ENCODE data around the gene DGCR6L.
"Not testable (repeated sequence)": the region's sequence is repeated elsewhere in the genome, so short reads cannot be mapped to it uniquely, and the experiment has no call there.

The DGCR6L gene

DNA sequence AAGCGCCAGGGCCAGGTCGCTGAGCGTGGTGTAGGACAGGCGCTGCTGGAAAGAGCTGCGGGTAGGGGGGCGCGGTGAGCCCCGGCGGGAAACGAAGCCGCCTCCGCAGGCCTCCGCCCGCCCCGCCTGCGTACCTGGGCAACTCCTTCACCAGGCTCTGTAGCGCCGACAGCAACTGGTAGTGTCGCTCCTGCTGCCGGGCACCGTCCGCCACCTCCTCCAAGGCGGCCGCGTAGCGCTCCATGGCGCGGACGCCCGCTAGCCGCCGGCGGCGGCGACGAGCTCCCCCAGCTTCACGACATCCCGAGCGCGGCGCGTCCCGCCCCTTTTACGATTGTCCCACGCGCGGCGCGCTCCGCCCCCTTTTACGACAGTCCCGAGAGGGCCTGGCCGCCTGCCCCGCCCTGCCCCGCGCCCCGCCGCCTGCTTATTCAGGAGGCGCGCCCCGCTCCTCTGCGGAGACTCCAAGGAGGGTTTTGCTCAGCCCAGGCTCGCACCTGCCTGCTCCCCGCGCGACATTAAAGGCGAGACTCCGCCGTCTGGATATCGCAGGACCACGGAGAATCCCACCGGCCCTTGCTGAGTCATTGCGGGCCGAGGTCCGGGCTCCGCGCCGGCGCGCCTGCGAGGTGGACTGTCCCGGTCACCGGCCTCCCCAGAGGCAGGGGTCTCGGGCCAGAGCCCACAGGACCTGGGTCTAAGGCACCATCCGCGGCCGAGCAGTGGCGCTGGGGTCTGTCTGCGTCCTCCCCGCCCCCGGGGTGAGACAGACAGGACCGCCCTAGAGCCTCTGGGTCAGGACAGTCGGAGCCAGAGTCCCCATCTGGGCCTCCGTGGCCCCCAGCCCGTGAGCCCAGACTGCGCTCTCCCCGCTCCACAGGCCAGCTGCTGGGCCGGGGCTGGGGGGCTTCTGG, at the start of gene DGCR6L:
DGCR6L (minus strand) TSS at position 316 of the 914 bp plus-strand sequence; CDS start at position 244, 72 bp downstream.
- no peak for DNase-seq

DNA sequence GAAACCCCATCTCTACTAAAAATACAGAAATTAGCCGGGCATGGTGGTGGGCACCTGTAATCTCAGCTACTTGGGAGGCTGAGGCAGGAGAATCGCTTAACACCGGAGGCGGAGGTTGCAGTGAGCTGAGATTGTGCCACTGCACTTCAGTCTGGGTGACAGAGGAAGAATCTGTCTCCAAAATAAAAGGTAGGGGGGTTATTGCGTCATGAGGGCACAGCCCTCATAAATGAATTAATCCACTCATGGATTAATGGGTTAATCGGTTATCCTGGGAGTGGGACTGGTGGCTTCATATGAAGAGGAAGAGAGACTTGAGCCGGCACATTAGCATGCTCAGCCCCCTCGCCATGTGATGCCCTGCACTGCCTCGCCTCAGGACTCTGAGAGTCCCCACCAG, 49.0 kb upstream of the DGCR6L start:
- DNase-seq: not testable (repeated sequence)

DNA sequence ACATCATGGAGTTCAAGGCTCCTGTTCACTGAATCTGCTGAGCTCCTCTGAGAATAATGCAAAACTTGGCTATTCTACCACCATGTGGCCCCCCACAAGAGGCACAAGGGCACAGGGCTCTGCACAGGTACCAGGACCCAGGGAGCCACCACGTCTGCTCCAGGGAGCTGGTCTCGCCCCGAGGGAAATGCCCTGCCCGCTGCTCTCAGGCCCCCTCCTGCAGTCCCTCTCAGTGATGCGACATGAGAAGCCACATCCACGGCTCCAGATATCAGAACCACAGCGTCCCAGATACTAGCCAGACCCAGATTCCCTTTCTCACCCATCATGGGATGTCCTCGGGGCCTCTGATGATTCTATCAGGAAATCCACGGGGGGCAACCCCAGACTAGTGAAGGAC, 47.0 kb upstream of the DGCR6L start:
- DNase-seq: not testable (repeated sequence)

GRCh38 chr22:20364335-20365260, 44.7 kb upstream of the DGCR6L start:
- not testable (repeated sequence) for DNase-seq

DNA sequence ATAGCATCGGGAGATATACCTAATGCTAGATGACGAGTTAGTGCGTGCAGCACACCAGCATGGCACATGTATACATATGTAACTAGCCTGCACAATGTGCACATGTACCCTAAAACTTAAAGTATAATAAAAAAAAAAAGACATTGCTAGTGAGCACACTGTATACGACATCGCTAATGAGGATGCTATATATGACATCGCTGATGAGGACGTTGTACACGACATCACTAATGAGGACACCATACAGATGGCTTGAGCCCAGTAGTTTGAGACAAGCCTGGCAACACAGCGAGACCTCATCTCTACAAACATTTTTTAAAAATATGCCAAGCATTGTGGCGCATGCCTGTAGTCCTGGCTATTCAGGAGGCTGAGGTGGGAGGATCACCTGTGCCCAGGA, 42.5 kb upstream of the DGCR6L start:
- not testable (repeated sequence) for DNase-seq

DNA sequence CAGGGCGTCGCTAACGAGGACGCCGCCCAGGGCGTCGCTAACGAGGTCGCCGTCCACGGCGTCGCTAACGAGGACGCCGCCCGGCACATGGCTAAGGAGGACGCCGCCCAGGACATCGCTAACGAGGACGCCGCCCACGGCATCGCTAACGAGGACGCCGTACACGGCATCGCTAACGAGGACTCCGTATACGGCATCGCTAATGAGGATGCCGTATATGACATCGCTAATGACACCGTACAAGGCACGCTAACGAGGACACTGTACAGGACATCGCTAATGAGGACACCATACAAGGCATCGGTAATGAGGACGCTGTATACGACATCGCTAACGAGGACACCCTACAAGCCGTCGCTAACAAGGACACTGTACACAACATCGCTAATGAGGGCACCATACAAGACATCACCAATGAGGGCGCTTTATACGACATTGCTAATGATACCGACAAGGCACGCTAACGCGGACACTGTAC, 41.9 kb upstream of the DGCR6L start:
- DNase-seq: not testable (repeated sequence)

GRCh38 chr22:20360866-20361751, 41.2 kb upstream of the DGCR6L start:
- not testable (repeated sequence) for DNase-seq

DNA sequence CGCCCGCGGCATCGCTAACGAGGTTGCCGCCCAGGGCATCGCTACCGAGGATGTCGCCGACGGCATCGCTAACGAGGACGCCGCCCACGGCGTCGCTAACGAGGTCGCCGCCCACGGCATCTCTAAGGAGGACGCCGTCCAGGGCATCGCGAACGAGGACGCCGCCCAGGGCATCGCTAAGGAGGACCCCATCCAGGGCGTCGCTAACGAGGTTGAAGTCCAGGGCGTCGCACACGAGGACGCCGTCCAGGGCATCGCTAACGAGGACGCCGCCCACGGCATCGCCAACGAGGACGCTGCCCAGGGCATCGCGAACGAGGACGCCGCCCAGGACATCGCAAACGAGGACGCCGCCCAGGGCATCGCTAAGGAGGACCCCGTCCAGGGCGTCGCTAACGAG, 40.4 kb upstream of the DGCR6L start:
- DNase-seq: not testable (repeated sequence)

DNA sequence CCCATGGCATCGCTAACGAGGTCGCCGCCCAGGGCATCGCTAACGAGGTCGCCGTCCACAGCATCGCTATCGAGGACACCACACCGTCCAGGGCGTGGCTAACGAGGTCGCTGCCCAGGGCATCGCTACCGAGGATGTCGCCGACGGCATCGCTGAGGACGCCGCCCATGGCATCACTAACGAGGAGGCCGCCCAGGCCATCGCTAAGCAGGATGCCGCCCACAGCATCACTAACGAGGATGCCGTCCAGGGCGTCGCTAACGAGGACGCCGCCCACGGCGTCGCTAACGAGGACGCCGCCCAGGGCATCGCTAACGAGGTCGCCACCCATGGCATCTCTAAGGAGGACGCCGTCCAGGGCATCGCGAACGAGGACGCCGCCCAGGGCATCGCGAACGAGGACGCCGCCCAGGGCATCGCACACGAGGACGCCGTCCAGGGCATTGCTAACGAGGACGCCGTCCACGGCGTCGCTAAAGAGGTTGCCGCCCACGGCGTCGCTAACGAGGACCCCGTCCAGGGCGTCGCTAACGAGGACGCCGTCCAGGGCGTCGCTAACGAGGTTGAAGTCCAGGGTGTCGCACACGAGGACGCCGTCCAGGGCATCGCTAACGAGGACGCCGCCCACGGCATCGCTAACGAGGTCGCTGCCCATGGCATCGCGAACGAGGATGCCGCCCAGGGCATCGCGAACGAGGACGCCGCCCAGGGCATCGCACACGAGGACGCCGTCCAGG, 38.8 kb upstream of the DGCR6L start:
- not testable (repeated sequence) for DNase-seq

- DNase-seq: not testable (repeated sequence)
Measured at GRCh38 chr22:20357967-20358366, 38.1 kb upstream of the DGCR6L start.

DNA sequence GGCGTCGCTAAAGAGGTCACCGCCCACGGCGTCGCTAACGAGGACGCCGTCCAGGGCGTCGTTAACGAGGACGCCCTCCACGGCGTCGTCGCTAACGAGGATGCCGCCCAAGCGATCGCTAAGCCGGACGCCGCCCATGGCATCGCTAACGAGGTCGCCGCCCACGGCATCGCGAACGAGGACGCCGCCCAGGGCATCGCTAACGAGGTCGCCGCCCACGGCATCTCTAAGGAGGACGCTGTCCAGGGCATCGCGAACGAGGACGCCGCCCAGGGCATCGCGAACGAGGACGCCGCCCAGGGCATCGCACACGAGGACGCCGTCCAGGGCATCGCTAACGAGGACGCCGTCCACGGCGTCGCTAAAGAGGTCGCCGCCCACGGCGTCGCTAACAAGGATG, 37.0 kb upstream of the DGCR6L start:
- DNase-seq: not testable (repeated sequence)

- not testable (repeated sequence) for DNase-seq
Measured at GRCh38 chr22:20355939-20356636, 36.2 kb upstream of the DGCR6L start.

GRCh38 chr22:20354238-20354975, 34.5 kb upstream of the DGCR6L start:
- no peak for DNase-seq

- not testable (repeated sequence) for DNase-seq
Measured at GRCh38 chr22:20352536-20352935, 32.7 kb upstream of the DGCR6L start.

DNA sequence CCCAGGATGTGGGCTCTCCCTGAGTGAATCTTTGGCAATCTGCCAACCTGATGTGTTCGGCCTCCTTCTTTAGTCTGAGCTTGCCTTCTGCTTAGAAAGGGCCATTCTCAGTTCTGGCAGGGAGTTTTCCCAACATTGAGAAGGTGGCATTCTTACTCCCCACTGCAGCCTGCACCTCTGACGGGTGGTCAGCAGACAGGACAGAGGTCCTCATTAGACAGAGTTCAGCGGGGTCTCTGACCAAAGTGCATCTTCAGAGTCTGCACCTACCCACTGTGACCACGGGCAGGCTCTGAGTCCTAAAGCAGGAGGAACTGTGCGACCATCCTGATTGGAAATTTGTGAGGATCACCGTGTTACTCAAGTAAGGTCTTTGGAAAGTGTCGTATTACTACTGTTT, 26.7 kb upstream of the DGCR6L start:
- not testable (repeated sequence) for DNase-seq

- not testable (repeated sequence) for DNase-seq
Measured at GRCh38 chr22:20338291-20338690, 18.4 kb upstream of the DGCR6L start.

DNA sequence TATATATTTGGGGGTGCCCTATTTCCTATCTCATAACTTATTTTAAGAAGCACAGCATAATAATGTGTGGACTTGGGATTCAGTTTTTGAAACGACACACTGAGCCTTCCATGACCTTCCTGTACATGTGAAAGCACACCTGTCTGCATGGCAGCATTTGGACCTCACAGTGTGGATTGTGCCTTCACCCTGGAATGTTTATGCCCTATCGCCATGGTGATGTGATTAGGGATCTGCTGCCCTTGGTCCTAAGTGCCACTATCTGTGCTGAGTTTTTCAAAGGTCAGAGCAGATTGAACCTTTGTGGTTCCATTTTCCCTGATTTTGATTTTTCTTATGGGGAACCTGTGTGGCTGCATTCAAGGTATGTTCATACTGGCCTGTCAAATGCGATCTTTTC, 17.9 kb upstream of the DGCR6L start:
- DNase-seq: not testable (repeated sequence)

GRCh38 chr22:20336561-20336960, 16.7 kb upstream of the DGCR6L start:
- DNase-seq: not testable (repeated sequence)

DNA sequence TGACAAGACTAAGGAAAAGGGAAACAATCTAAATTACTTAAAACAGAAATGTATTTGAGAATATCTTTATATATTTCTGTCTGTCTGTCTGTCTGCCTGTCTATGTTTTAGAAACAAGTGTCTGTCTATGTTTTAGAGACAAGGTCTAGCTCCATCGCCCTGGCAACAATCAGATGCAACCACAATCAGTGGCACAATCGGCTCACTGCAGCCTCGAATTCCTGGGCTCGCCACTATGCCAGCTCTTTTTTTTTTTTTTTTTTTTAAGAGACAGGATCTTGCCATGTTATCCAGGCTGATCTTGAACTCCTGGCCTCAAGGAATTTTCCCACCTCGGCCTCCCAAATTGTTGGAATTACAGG, 8.7 kb upstream of the DGCR6L start:
- DNase-seq: not testable (repeated sequence)

DNA sequence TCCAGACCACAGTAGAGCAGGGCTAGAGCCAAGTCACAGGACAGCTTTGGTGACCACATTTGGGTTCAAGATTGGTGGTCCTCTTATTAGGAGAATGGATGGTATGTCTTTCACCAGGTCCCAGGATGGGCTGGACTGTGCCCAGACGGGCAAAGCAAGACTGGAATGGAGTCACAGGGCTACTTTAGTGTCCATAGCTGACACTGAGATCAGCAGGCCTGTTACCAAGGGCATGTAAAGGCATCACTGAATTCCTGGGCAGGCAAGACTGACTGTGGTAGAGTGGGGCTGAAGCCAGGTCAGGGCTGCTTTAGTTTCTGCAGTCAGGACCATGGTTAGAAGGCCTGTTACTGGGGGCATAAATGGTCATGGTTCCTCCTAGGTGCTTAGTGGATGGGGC, 6.1 kb upstream of the DGCR6L start:
- not testable (repeated sequence) for DNase-seq

Data from NCI-H748 treated with DMSO at 0.1 percent for 48 hours (cell line).